ENCODE measurements around the gene GYPC.

GRCh38 chr2:126722546-126722945, 66.6 kb downstream of the GYPC start:
- TF ChIP-seq CTCF (IDR thresholded peaks at IDR 0.05) (no peak), POLR2A (IDR thresholded peaks at IDR 0.05) (no peak)
